Measurements from ENCODE around the gene IRAK3. TPM values are rescaled to one million over a fixed set of nuclear protein-coding genes. Genes with fewer than 3 reads are reported as not detected.

IRAK3 gene
- total RNA-seq, 4 donors from 2014 or later: 12.2 to 21.5 (median 13.6) TPM

- intact Hi-C loops (cut with DNase I): loop anchor here (10.0 kb wide), 1 partner anchor 142 kb away; no protein-coding TSS in a partner anchor
- WGBS: 36% methylated on average over 1 of the region's 1 CpG
- H3K27ac ChIP-seq (replicated peaks in 1 of 4): no peak overlapping the region
- H3K4me1 ChIP-seq: peaks cover 0 to 26% (median 18%) of the 10 kb centered on the region in 4 donors
- no peak overlapping the region for H3K4me3 ChIP-seq
- DNase-seq (ENCODE audit: extremely low spot score): no peak
- H3K36me3 ChIP-seq: peaks cover 0 to 37% (median 14%) of the 10 kb centered on the region in 4 donors
- TF ChIP-seq POLR2A (IDR thresholded peaks at IDR 0.05; ENCODE audit: low read depth) (no peak), POLR2AphosphoS5 (IDR thresholded peaks at IDR 0.05) (no peak), EP300 (IDR thresholded peaks at IDR 0.05) (no peak)
- TF ChIP-seq, protein P1, sequence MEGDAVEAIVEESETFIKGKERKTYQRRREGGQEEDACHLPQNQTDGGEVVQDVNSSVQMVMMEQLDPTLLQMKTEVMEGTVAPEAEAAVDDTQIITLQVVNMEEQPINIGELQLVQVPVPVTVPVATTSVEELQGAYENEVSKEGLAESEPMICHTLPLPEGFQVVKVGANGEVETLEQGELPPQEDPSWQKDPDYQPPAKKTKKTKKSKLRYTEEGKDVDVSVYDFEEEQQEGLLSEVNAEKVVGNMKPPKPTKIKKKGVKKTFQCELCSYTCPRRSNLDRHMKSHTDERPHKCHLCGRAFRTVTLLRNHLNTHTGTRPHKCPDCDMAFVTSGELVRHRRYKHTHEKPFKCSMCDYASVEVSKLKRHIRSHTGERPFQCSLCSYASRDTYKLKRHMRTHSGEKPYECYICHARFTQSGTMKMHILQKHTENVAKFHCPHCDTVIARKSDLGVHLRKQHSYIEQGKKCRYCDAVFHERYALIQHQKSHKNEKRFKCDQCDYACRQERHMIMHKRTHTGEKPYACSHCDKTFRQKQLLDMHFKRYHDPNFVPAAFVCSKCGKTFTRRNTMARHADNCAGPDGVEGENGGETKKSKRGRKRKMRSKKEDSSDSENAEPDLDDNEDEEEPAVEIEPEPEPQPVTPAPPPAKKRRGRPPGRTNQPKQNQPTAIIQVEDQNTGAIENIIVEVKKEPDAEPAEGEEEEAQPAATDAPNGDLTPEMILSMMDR (IDR thresholded peaks at IDR 0.05): no peak
- no peaks in the 10 kb centered on the region for H3K9me3 ChIP-seq
- H3K27me3 ChIP-seq: no peaks in the 10 kb centered on the region
These were observed 36.3 kb upstream of the IRAK3 start for GRCh38 chr12:66152732-66153131.

DNA sequence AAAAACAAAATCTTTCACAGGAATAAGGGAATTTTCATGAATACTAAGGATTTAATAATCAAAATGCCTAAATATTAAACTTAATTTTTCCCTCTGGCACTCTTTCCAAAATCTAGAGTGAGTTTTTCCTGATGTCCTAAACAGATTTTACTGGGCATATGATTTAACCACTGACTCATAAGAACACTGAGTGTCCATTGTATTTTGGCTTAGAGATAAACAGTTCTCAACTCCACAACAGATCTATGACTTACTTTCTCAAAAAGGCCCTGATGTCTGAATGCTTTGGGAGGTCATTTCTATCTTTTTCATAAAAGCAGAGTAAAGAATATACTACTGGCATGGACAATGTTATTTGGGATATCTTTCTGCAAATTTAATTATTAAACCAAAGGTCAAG, 34.2 kb upstream of the IRAK3 start:
- no peak overlapping the region for H3K4me3 ChIP-seq
- no peaks in the 10 kb centered on the region for H3K9me3 ChIP-seq
- H3K4me1 ChIP-seq: peaks cover 0 to 26% (median 18%) of the 10 kb centered on the region in 4 donors
- peaks cover 0 to 28% (median 17%) of the 10 kb centered on the region in 4 donors for H3K36me3 ChIP-seq
- H3K27ac ChIP-seq (replicated peaks in 1 of 4): peak overlapping the region in 3 of 4 donors; percentile 15 to 40 (median 28)
- DNase-seq (ENCODE audit: extremely low spot score): no peak
- H3K27me3 ChIP-seq: no peaks in the 10 kb centered on the region
- intact Hi-C loops (cut with DNase I): loop anchor here (10.0 kb wide), 1 partner anchor 140 kb away; no protein-coding TSS in a partner anchor
- no peak for TF ChIP-seq EP300 (IDR thresholded peaks at IDR 0.05)
- TF ChIP-seq, protein P1 (IDR thresholded peaks at IDR 0.05): no peak
- TF ChIP-seq POLR2A (IDR thresholded peaks at IDR 0.05; ENCODE audit: low read depth): no peak
- TF ChIP-seq POLR2AphosphoS5 (IDR thresholded peaks at IDR 0.05): no peak

DNA sequence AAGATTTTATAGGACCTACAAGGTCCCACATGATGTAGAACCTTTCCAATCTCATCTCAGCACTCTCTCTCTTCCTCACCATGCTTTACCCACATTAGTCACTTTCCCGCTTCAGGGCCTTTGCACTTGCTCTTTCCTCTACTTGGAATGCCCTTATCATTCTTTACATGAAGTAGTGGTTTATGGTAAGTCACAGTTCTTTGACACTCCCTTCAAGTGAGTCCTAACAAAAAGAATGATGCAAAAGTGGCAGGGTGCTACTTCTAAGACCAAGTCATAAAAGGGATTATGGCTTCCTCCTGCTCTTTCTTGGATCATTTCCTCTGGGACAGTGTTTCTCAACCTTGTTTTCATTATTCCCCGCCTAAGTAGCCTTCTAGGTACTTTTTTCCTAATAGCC, 32.4 kb upstream of the IRAK3 start:
- peaks cover under 1 to 26% (median 19%) of the 10 kb centered on the region in 4 donors for H3K4me1 ChIP-seq
- intact Hi-C loops (cut with DNase I): loop anchor here (10.0 kb wide), 1 partner anchor 138 kb away; no protein-coding TSS in a partner anchor
- TF ChIP-seq, protein P1 (IDR thresholded peaks at IDR 0.05): no peak
- TF ChIP-seq EP300 (IDR thresholded peaks at IDR 0.05) (no peak), POLR2A (IDR thresholded peaks at IDR 0.05; ENCODE audit: low read depth) (no peak), POLR2AphosphoS5 (IDR thresholded peaks at IDR 0.05) (no peak)
- DNase-seq (ENCODE audit: extremely low spot score): no peak
- peaks cover 0 to 25% (median 18%) of the 10 kb centered on the region in 4 donors for H3K36me3 ChIP-seq
- no peak overlapping the region for H3K4me3 ChIP-seq
- WGBS: 98% methylated on average over 2 of the region's 2 CpGs
- no peak overlapping the region for H3K27ac ChIP-seq (replicated peaks in 1 of 4)
- no peaks in the 10 kb centered on the region for H3K27me3 ChIP-seq
- H3K9me3 ChIP-seq: no peaks in the 10 kb centered on the region

- Histone ChIP-seq H3K9me3 (no peaks in the 10 kb centered on the region), H3K27me3 (no peaks in the 10 kb centered on the region), H3K27ac (replicated peaks in 1 of 4) (no peak overlapping the region), H3K4me3 (no peak overlapping the region), H3K36me3 (peaks cover 0 to 25% (median 18%) of the 10 kb centered on the region in 4 donors), H3K4me1 (peaks cover 11 to 26% (median 20%) of the 10 kb centered on the region in 4 donors)
- intact Hi-C loops (cut with DNase I): loop anchor here (10.0 kb wide), 1 partner anchor 136 kb away; no protein-coding TSS in a partner anchor
- no peak for DNase-seq (ENCODE audit: extremely low spot score)
- TF ChIP-seq, protein P1 (IDR thresholded peaks at IDR 0.05): no peak
- TF ChIP-seq POLR2AphosphoS5 (IDR thresholded peaks at IDR 0.05): no peak
- TF ChIP-seq EP300 (IDR thresholded peaks at IDR 0.05): no peak
- TF ChIP-seq POLR2A (IDR thresholded peaks at IDR 0.05; ENCODE audit: low read depth): no peak
These were observed 29.9 kb upstream of the IRAK3 start for GRCh38 chr12:66159123-66159522.

GRCh38 chr12:66160704-66161103, 28.3 kb upstream of the IRAK3 start:
- Histone ChIP-seq H3K4me3 (no peak overlapping the region), H3K4me1 (peaks cover 5 to 14% (median 11%) of the 10 kb centered on the region in 4 donors), H3K27me3 (no peaks in the 10 kb centered on the region), H3K9me3 (no peaks in the 10 kb centered on the region), H3K27ac (replicated peaks in 1 of 4) (no peak overlapping the region), H3K36me3 (peaks cover 0 to 27% (median 18%) of the 10 kb centered on the region in 4 donors)
- TF ChIP-seq POLR2A (IDR thresholded peaks at IDR 0.05; ENCODE audit: low read depth) (no peak), EP300 (IDR thresholded peaks at IDR 0.05) (no peak), POLR2AphosphoS5 (IDR thresholded peaks at IDR 0.05) (no peak)
- TF ChIP-seq, protein P1 (IDR thresholded peaks at IDR 0.05): no peak
- no peak for DNase-seq (ENCODE audit: extremely low spot score)
- intact Hi-C loops (cut with DNase I): no loop called here
- WGBS: 93% methylated on average over 28 of the region's 28 CpGs

Measured in esophagus muscularis mucosa (tissue), 4 donors.